IMR-90 (cell line): ENCODE data around the gene CAMK2G. TPM values are rescaled to one million over a fixed set of nuclear protein-coding genes. Genes with fewer than 3 reads are reported as not detected.
A peak's percentile ranks its signal among the peaks of the same experiment; 100 is the strongest.

Experiments used
- ATAC-seq: fragments of 200-7000 bp; cut with Tn5 transposase; 2 replicates; pipeline ENCODE4 v1.9.1; 2020; ENCODE audit warnings: low read depth, mild to moderate bottlenecking, moderate library complexity
- BruUV-seq: library from RNA; stranded (reverse); fragments of 400-500 nt; replicated peaks from 2 replicates; lab custom pipeline; 2021; lab: Mats Ljungman, UMichigan
- CTCF ChIA-PET: fragments of 300-600 bp; formaldehyde crosslinking; extraction: SDS; loops from one replicate; lab custom pipeline; 2021; ENCODE audit warnings: antibody characterized with exemption; lab: Yijun Ruan, JAX
- POLR2A ChIA-PET: fragments of 300-600 bp; sonication (Branson Sonifier 250); formaldehyde crosslinking; loops from one replicate; lab custom pipeline; 2022; ENCODE audit warnings: antibody characterized with exemption; ENCODE audit not compliant: unreplicated experiment; lab: Charles Lee
- DNase-seq: peaks from one replicate; pipeline ENCODE4 v3.0.0; 2013
- H2AFZ ChIP-seq: replicated peaks from 2 replicates; pipeline ENCODE3; 2013; ENCODE audit warnings: low read length, mild to moderate bottlenecking; ENCODE audit not compliant: poor library complexity
- H2AK5ac ChIP-seq: 2 replicates; pipeline ENCODE4 v1.6.1; 2013; ENCODE audit warnings: low read depth, low read length, inconsistent platforms
- H2AK9ac ChIP-seq: replicated peaks from 2 replicates; pipeline ENCODE3; 2013; ENCODE audit warnings: mild to moderate bottlenecking, low read depth, low read length, moderate library complexity; ENCODE audit not compliant: poor library complexity
- H2BK120ac ChIP-seq: 2 replicates; pipeline ENCODE4 v1.6.1; 2013; ENCODE audit warnings: low read depth, low read length, inconsistent platforms
- H2BK15ac ChIP-seq: 3 replicates; pipeline ENCODE4 v1.6.1; 2013; ENCODE audit warnings: low read depth, low read length, inconsistent platforms
- H2BK20ac ChIP-seq: 2 replicates; pipeline ENCODE4 v1.6.1; 2013; ENCODE audit warnings: low read depth, mild to moderate bottlenecking, inconsistent platforms, low read length, moderate library complexity
- H2BK5ac ChIP-seq: 2 replicates; pipeline ENCODE4 v1.6.1; 2013; ENCODE audit warnings: mild to moderate bottlenecking, low read depth, low read length, inconsistent platforms; ENCODE audit not compliant: poor library complexity, severe bottlenecking
- H3K14ac ChIP-seq: replicated peaks from 2 replicates; pipeline ENCODE4 v1.6.1; 2013; ENCODE audit warnings: low read depth, low read length, inconsistent platforms
- H3K18ac ChIP-seq: 2 replicates; pipeline ENCODE4 v1.6.1; 2013; ENCODE audit warnings: low read depth, low read length, control low read depth
- H3K23ac ChIP-seq: 2 replicates; pipeline ENCODE4 v1.6.1; 2013; ENCODE audit warnings: low read depth, low read length, inconsistent platforms
- H3K27ac ChIP-seq: 2 replicates; pipeline ENCODE4 v1.5.1; 2013; ENCODE audit warnings: mild to moderate bottlenecking, control low read depth, low read length; ENCODE audit not compliant: insufficient read depth
- H3K27me3 ChIP-seq: 2 replicates; pipeline ENCODE4 v1.6.1; 2013; ENCODE audit warnings: low read length; ENCODE audit not compliant: control insufficient read depth, insufficient read depth
- H3K36me3 ChIP-seq: 2 replicates; pipeline ENCODE4 v1.6.1; 2013; ENCODE audit warnings: low read length, mixed read lengths; ENCODE audit not compliant: control insufficient read depth, insufficient read depth
- H3K4ac ChIP-seq: 2 replicates; pipeline ENCODE4 v1.6.1; 2013; ENCODE audit warnings: low read depth, low read length, inconsistent platforms
- H3K4me1 ChIP-seq: 2 replicates; pipeline ENCODE4 v1.6.1; 2013; ENCODE audit warnings: low read length, mixed read lengths; ENCODE audit not compliant: control insufficient read depth, insufficient read depth
- H3K4me2 ChIP-seq: 2 replicates; pipeline ENCODE4 v1.6.1; 2013; ENCODE audit warnings: low read depth, mild to moderate bottlenecking, control low read depth, low read length, moderate library complexity
- H3K4me3 ChIP-seq: 2 replicates; pipeline ENCODE4 v1.5.1; 2013; ENCODE audit warnings: low read depth, mild to moderate bottlenecking, control low read depth, low read length, moderate library complexity; ENCODE audit not compliant: insufficient read depth
- H3K56ac ChIP-seq: 2 replicates; pipeline ENCODE4 v1.6.1; 2013; ENCODE audit warnings: low read length, inconsistent platforms; ENCODE audit not compliant: insufficient read depth; ENCODE audit errors: extremely low read depth
- H3K79me1 ChIP-seq, 2 experiments: 2 replicates each; pipeline ENCODE4 v1.6.1; 2013; ENCODE audit warnings: low read length in 2 of 2, inconsistent platforms in 1 of 2, low read depth in 1 of 2
- H3K9ac ChIP-seq: 2 replicates; pipeline ENCODE4 v1.6.1; 2013; ENCODE audit warnings: low read depth, low read length, control low read depth
- H3K9me1 ChIP-seq: 2 replicates; pipeline ENCODE4 v1.6.1; 2013; ENCODE audit warnings: low read length, inconsistent platforms; ENCODE audit not compliant: insufficient read depth
- H3K9me3 ChIP-seq: 2 replicates; pipeline ENCODE4 v1.6.1; 2013; ENCODE audit warnings: low read length; ENCODE audit not compliant: control insufficient read depth, insufficient read depth
- H4K20me1 ChIP-seq: 2 replicates; pipeline ENCODE4 v1.6.1; 2013; ENCODE audit warnings: low read length, inconsistent platforms; ENCODE audit not compliant: insufficient read depth
- H4K5ac ChIP-seq: 2 replicates; pipeline ENCODE4 v1.6.1; 2013; ENCODE audit warnings: mild to moderate bottlenecking, low read depth, low read length, control low read depth
- H4K8ac ChIP-seq, 2 experiments: 2 replicates each; pipeline ENCODE4 v1.6.1; 2013; ENCODE audit warnings: low read depth in 2 of 2, low read length in 2 of 2, control low read depth in 1 of 2, inconsistent platforms in 1 of 2
- H4K91ac ChIP-seq: 2 replicates; pipeline ENCODE4 v1.6.1; 2013; ENCODE audit warnings: low read depth, low read length, inconsistent platforms; ENCODE audit not compliant: insufficient read depth
- ELK1 ChIP-seq: fragments of 150-350 bp; IDR thresholded peaks from 2 replicates; pipeline ENCODE4 v1.6.1; 2016; ENCODE audit warnings: low read depth, mild to moderate bottlenecking, low read length, moderate library complexity, borderline replicate concordance
- MAZ ChIP-seq: IDR thresholded peaks from 2 replicates; pipeline ENCODE4 v1.6.1; 2012; ENCODE audit warnings: low read depth, mild to moderate bottlenecking, low read length, improper control_type of control experiment, moderate library complexity, borderline replicate concordance
- POLR2A ChIP-seq: IDR thresholded peaks from 2 replicates; pipeline ENCODE4 v1.6.1; 2012; ENCODE audit warnings: mild to moderate bottlenecking, low read depth, low read length
- RAD21 ChIP-seq: IDR thresholded peaks from 2 replicates; pipeline ENCODE4 v1.6.1; 2012; ENCODE audit warnings: low read length, improper control_type of control experiment
- dilution Hi-C: fragments of 300-500 bp; cut with HindIII; formaldehyde crosslinking; loops from one replicate; pipeline ENCODE4 v1.14.3; 2018; ENCODE audit warnings: low sequenced_read_pairs; ENCODE audit not compliant: unreplicated experiment
- in situ Hi-C: fragments of 300-500 bp; cut with MboI; formaldehyde crosslinking; loops from 3 replicates; pipeline ENCODE4 v1.14.3; 2019; ENCODE audit warnings: low sequenced_read_pairs, inconsistent platforms, mixed read lengths
- intact Hi-C: fragments of 100-400 bp; cut with micrococcal nuclease; formaldehyde crosslinking; loops from 2 replicates; pipeline ENCODE4 v1.10.0; 2022
- polyA plus RNA-seq, 3 experiments: library from polyadenylated mRNA; depleted of rRNA; stranded (reverse); fragments of >200 nt; gene quantifications; 2 replicates each; pipeline ENCODE4 v1.2.3, GENCODE V29; 2012; ENCODE audit warnings: low replicate concordance in 1 of 3
- total RNA-seq: library from RNA; depleted of rRNA; stranded (reverse); fragments of >200 nt; gene quantifications from 2 replicates; pipeline ENCODE4 v1.2.3, GENCODE V29; 2012
- TF ChIP-seq, protein P1 (sequence below): conservative IDR thresholded peaks from 2 replicates; pipeline ENCODE4 v1.5.1; 2012; ENCODE audit warnings: mild to moderate bottlenecking, low read depth, low read length, improper control_type of control experiment

CAMK2G gene
- total and polyA plus RNA-seq, 2 of the 4 experiments (the other 2 are of a cell fraction): 20.4 to 25.4 TPM

GRCh38 chr10:73876566-73876965 lies 2.2 kb upstream of the CAMK2G start:
- Histone ChIP-seq H3K9me3 (no peaks in the 10 kb centered on the region), H3K9ac (no peak overlapping the region), H2AFZ (no peak overlapping the region), H2BK15ac (peak overlapping the region; percentile 25; the same call in 1 of the 3 replicates), H3K9me1 (peaks cover 6% of the 10 kb centered on the region), H3K56ac (no peak overlapping the region), H3K4me1 (peaks cover 11% of the 10 kb centered on the region), H3K18ac (no peak overlapping the region), H3K27me3 (no peaks in the 10 kb centered on the region), H4K20me1 (peaks cover 18% of the 10 kb centered on the region), H3K4me2 (no peak overlapping the region), H4K91ac (peak overlapping the region; percentile 23; the same call in 1 of the 2 replicates), H2AK5ac (peak overlapping the region; percentile 55), H3K27ac (no peak overlapping the region), H3K4ac (peak overlapping the region; percentile 38; the same call in 1 of the 2 replicates), H3K14ac (peak overlapping the region; percentile 62; the same call in 1 of the 2 replicates), H3K79me1 (peaks cover 13 to 23% of the 10 kb centered on the region in 2 experiments), H3K23ac (no peak overlapping the region; the same call in 1 of the 2 replicates), H4K5ac (no peak overlapping the region), H2AK9ac (peak overlapping the region; percentile 45), H3K36me3 (peaks cover 3% of the 10 kb centered on the region; the same call in 1 of the 2 replicates), H4K8ac (0 out of 4 replicates have a peak overlapping the region, but pooled peaks of 1 of the 2 experiments have one; percentile 13), H2BK120ac (no peak overlapping the region), H2BK5ac (no peak overlapping the region), H3K4me3 (no peak overlapping the region), H2BK20ac (no peak overlapping the region; the same call in 1 of the 2 replicates)
- ATAC-seq: no peak
- ChIA-PET CTCF (interaction anchor here (0.7 to 1.6 kb wide), 2 partner anchors 27 to 123 kb away, joined by 4 to 14 read pairs; no protein-coding TSS in a partner anchor), POLR2A (no interaction called here)
- BruUV-seq: no TSS peak
- in situ Hi-C loops: no loop called here
- no peak for DNase-seq
- TF ChIP-seq RAD21: no peak
- no peak for TF ChIP-seq MAZ
- no peak for TF ChIP-seq POLR2A
- TF ChIP-seq ELK1: no peak
- TF ChIP-seq, protein P1, sequence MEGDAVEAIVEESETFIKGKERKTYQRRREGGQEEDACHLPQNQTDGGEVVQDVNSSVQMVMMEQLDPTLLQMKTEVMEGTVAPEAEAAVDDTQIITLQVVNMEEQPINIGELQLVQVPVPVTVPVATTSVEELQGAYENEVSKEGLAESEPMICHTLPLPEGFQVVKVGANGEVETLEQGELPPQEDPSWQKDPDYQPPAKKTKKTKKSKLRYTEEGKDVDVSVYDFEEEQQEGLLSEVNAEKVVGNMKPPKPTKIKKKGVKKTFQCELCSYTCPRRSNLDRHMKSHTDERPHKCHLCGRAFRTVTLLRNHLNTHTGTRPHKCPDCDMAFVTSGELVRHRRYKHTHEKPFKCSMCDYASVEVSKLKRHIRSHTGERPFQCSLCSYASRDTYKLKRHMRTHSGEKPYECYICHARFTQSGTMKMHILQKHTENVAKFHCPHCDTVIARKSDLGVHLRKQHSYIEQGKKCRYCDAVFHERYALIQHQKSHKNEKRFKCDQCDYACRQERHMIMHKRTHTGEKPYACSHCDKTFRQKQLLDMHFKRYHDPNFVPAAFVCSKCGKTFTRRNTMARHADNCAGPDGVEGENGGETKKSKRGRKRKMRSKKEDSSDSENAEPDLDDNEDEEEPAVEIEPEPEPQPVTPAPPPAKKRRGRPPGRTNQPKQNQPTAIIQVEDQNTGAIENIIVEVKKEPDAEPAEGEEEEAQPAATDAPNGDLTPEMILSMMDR: no peak
- intact Hi-C loops: no loop called here
- dilution Hi-C loops: no loop called here
